A549 (cell line): ENCODE data around the gene OLIG2. TPM values are rescaled to one million over a fixed set of nuclear protein-coding genes. Genes with fewer than 3 reads are reported as not detected.

Experiments used
- ATAC-seq, 2 experiments: fragments of 200-7000 bp in 1 of 2; fragments of >200 bp in 1 of 2; cut with Nextera tagmentation in 1 of 2; cut with Tn5 transposase in 1 of 2; 3 replicates each; pipeline versions ENCODE4 v1.8.0 to v1.9.1; 2018 to 2020; ENCODE audit warnings: mild to moderate bottlenecking in 1 of 2, moderate library complexity in 1 of 2
- CTCF ChIA-PET: fragments of 300-600 bp; sonication (Branson Sonifier 250); formaldehyde crosslinking; extraction: SDS; loops from one replicate; lab custom pipeline; 2021; ENCODE audit warnings: antibody characterized with exemption, inconsistent platforms; lab: Yijun Ruan, JAX
- POLR2A ChIA-PET: fragments of 350-600 bp; formaldehyde crosslinking; extraction: SDS; loops from one replicate; lab custom pipeline; 2021; ENCODE audit warnings: antibody characterized with exemption, inconsistent platforms; lab: Yijun Ruan, JAX
- DNase-seq, 2 experiments: peaks; one replicate each; pipeline versions ENCODE4 v3.0.0 to v3.0.0-alpha.2; 2011 to 2016; ENCODE audit warnings: low read depth in 1 of 2, low spot score in 1 of 2
- FAIRE-seq: peaks from 2 replicates; lab custom pipeline; 2011; peaks lifted over from hg19 to GRCh38; lab: Jason Lieb, UNC
- H3K27ac ChIP-seq, 2 experiments: fragments of >200 bp; sonication (Bioruptor Twin); formaldehyde crosslinking; 3 replicates each; pipeline ENCODE4 v1.5.1; 2016 to 2017
- H3K4me1 ChIP-seq: fragments of >200 bp; sonication (Bioruptor Twin); formaldehyde crosslinking; 3 replicates; pipeline ENCODE4 v1.6.1; 2016
- H3K4me2 ChIP-seq: fragments of >200 bp; sonication (Bioruptor Twin); formaldehyde crosslinking; 3 replicates; pipeline ENCODE4 v1.6.1; 2016
- H3K4me3 ChIP-seq: fragments of >200 bp; sonication (Bioruptor Twin); formaldehyde crosslinking; 3 replicates; pipeline ENCODE4 v1.5.1; 2016
- H3K9me3 ChIP-seq: fragments of >200 bp; sonication (Bioruptor Twin); formaldehyde crosslinking; 3 replicates; pipeline ENCODE4 v1.6.1; 2016
- BHLHE40 ChIP-seq: IDR thresholded peaks from 2 replicates; pipeline ENCODE4 v1.6.1; 2012; ENCODE audit warnings: low read depth, low read length, inconsistent platforms
- CHD2 ChIP-seq: fragments of 150-350 bp; IDR thresholded peaks from 2 replicates; pipeline ENCODE4 v1.6.1; 2014; ENCODE audit warnings: low read length; ENCODE audit not compliant: partially characterized antibody
- CHD4 ChIP-seq: fragments of 200-600 bp; sonication (generic); IDR thresholded peaks from 2 replicates; pipeline ENCODE4 v1.6.1; 2016; ENCODE audit warnings: antibody characterized with exemption, mild to moderate bottlenecking, borderline replicate concordance
- CTCF ChIP-seq: fragments of >200 bp; sonication (Bioruptor Twin); formaldehyde crosslinking; IDR thresholded peaks from 3 replicates; pipeline ENCODE4 v1.5.1; 2016
- ELK1 ChIP-seq: fragments of 150-350 bp; IDR thresholded peaks from 2 replicates; pipeline ENCODE4 v1.6.1; 2014; ENCODE audit warnings: low read depth, mild to moderate bottlenecking, low read length
- ESRRA ChIP-seq: fragments of 150-350 bp; IDR thresholded peaks from 2 replicates; pipeline ENCODE4 v1.6.1; 2014; ENCODE audit warnings: mild to moderate bottlenecking, low read length, borderline replicate concordance
- FOSB ChIP-seq: fragments of 250-450 bp; sonication (Bioruptor Pico); IDR thresholded peaks from 2 replicates; pipeline ENCODE4 v1.5.0; 2020; ENCODE audit warnings: mild to moderate bottlenecking, moderate library complexity
- HEYL ChIP-seq: fragments of 250-450 bp; sonication (Bioruptor Pico); IDR thresholded peaks from 2 replicates; pipeline ENCODE4 v1.8.0; 2021; ENCODE audit warnings: mild to moderate bottlenecking, moderate library complexity
- HMGXB4 ChIP-seq: fragments of 250-450 bp; sonication (Bioruptor Pico); IDR thresholded peaks from 2 replicates; pipeline ENCODE4 v1.5.0; 2021; ENCODE audit warnings: mild to moderate bottlenecking, moderate library complexity, borderline replicate concordance
- HOXA7 ChIP-seq: fragments of 250-450 bp; sonication (Bioruptor Pico); IDR thresholded peaks from 2 replicates; pipeline ENCODE4 v1.5.0; 2020; ENCODE audit warnings: mild to moderate bottlenecking, moderate library complexity
- HOXB13 ChIP-seq: fragments of 250-450 bp; sonication (Bioruptor Pico); IDR thresholded peaks from 2 replicates; pipeline ENCODE4 v1.5.0; 2020; ENCODE audit warnings: low read depth, mild to moderate bottlenecking, moderate library complexity
- MAX ChIP-seq: IDR thresholded peaks from 2 replicates; pipeline ENCODE4 v1.6.1; 2012
- MYC ChIP-seq: IDR thresholded peaks from 2 replicates; pipeline ENCODE4 v1.6.1; 2012; ENCODE audit warnings: mild to moderate bottlenecking, inconsistent platforms, low read length, improper control_type of control experiment, borderline replicate concordance
- NFE2L2 ChIP-seq: fragments of 150-350 bp; conservative IDR thresholded peaks from 2 replicates; pipeline ENCODE4 v1.6.1; 2014; ENCODE audit warnings: low read length
- RAD21 ChIP-seq, 2 experiments: fragments of >200 bp in 1 of 2; sonication (Bioruptor Twin) in 1 of 2; formaldehyde crosslinking in 1 of 2; IDR thresholded peaks in 1 of 2; conservative IDR thresholded peaks in 1 of 2; 2 replicates in 1 of 2; 3 replicates in 1 of 2; pipeline ENCODE4 v1.6.1; 2012 to 2018; ENCODE audit warnings: inconsistent platforms in 1 of 2
- RARB ChIP-seq: fragments of 250-450 bp; sonication (Bioruptor Pico); IDR thresholded peaks from 2 replicates; pipeline ENCODE4 v1.8.0; 2021; ENCODE audit warnings: mild to moderate bottlenecking, moderate library complexity
- RNF2 ChIP-seq: fragments of 200-600 bp; sonication (generic); IDR thresholded peaks from 2 replicates; pipeline ENCODE4 v1.6.1; 2016; ENCODE audit warnings: low read depth, mild to moderate bottlenecking, antibody characterized with exemption, moderate library complexity, borderline replicate concordance
- TP53 ChIP-seq: fragments of 250-450 bp; sonication (Bioruptor Pico); IDR thresholded peaks from 2 replicates; pipeline ENCODE4 v1.5.0; 2021; ENCODE audit warnings: mild to moderate bottlenecking, moderate library complexity
- ZSCAN20 ChIP-seq: fragments of 250-450 bp; sonication (Bioruptor Pico); IDR thresholded peaks from 2 replicates; pipeline ENCODE4 v1.8.0; 2022; ENCODE audit warnings: mild to moderate bottlenecking, moderate library complexity
- whole genome bisulfite sequencing: methylation state at CpG from one replicate; pipeline ENCODE4 v1.1.6; 2017; ENCODE audit errors: missing lambda C conversion rate; 5-methylcytosine and 5-hydroxymethylcytosine counted together
- polyA plus RNA-seq, 4 experiments: library from polyadenylated mRNA; depleted of rRNA in 3 of 4; stranded (reverse); fragments of >200 nt; fragmentation: RNase III in 1 of 4; extraction: RNeasy Plus Mini Kit Qiagen cat#74134 plus additional on column Dnase treatment in 1 of 4; gene quantifications; 2 replicates in 3 of 4; 3 replicates in 1 of 4; pipeline ENCODE4 v1.2.3, GENCODE V29; 2011 to 2017
- TF ChIP-seq, protein P1 (sequence below): fragments of 250-450 bp; sonication (Bioruptor Pico); IDR thresholded peaks from 2 replicates; pipeline ENCODE4 v1.5.0; 2020; ENCODE audit warnings: low read depth, mild to moderate bottlenecking, moderate library complexity
- TF ChIP-seq, protein P2 (sequence below): fragments of 200-600 bp; sonication (generic); IDR thresholded peaks from 2 replicates; pipeline ENCODE4 v1.6.1; 2016; ENCODE audit warnings: antibody characterized with exemption, mild to moderate bottlenecking, moderate library complexity

The OLIG2 gene
- polyA plus RNA-seq, 2 of the 4 experiments (the other 2 are of a cell fraction) = not detected

DNA sequence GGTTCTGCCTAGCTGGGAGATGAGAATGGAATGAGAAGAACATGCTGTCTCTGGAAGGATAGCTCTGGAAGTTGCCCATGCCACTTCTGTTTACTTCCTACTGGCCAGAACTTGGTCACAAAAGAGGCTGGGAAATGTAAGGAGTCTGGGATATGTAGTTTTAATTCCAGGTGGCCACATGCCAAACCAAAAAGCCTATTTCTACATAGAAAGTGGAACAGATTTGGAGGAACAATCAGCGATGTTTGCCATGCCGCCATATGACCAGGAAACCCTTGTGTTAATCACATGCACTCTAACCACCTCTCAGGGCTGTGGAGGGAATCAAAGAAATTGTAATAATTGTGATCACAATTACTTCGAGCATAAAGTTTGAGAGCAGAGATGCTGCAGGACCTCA, 10.0 kb upstream of the OLIG2 start:
- H3K4me2 ChIP-seq = no peak overlapping the region
- H3K9me3 ChIP-seq = 0 out of 3 replicates have a peak, but pooled peaks cover 9% of the 10 kb centered on the region
- peaks cover 9% of the 10 kb centered on the region; the same call in 1 of the 3 replicates for H3K4me1 ChIP-seq
- ChIA-PET CTCF (interaction anchor here (2.1 to 2.3 kb wide), 2 partner anchors 10 to 22 kb away, joined by 7 to 8 read pairs; partner anchors contain the start of gene OLIG2), POLR2A (no interaction called here)
- H3K4me3 ChIP-seq = no peak overlapping the region
- no peak for ATAC-seq
- DNase-seq = no peak
- 29% methylated on average over 3 of the region's 3 CpGs for WGBS
- no peak for FAIRE-seq
- no peak overlapping the region for H3K27ac ChIP-seq
- TF ChIP-seq HOXB13 (CRISPR knock-in tag) (no peak), RNF2 (no peak), RAD21 (conservative IDR thresholded peaks at IDR 0.05 in 1 of 2, IDR thresholded peaks at IDR 0.05 in 1 of 2) (no peak), FOSB (no peak), CHD2 (no peak), BHLHE40 (no peak), CHD4 (no peak), MYC (no peak), ELK1 (no peak), HEYL (CRISPR knock-in tag) (no peak), ZSCAN20 (CRISPR knock-in tag) (no peak), TP53 (CRISPR knock-in tag) (no peak), ESRRA (no peak), NFE2L2 (no peak), HMGXB4 (CRISPR knock-in tag) (no peak)
- TF ChIP-seq, protein P1, sequence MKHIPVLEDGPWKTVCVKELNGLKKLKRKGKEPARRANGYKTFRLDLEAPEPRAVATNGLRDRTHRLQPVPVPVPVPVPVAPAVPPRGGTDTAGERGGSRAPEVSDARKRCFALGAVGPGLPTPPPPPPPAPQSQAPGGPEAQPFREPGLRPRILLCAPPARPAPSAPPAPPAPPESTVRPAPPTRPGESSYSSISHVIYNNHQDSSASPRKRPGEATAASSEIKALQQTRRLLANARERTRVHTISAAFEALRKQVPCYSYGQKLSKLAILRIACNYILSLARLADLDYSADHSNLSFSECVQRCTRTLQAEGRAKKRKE (CRISPR knock-in tag) = no peak

DNA sequence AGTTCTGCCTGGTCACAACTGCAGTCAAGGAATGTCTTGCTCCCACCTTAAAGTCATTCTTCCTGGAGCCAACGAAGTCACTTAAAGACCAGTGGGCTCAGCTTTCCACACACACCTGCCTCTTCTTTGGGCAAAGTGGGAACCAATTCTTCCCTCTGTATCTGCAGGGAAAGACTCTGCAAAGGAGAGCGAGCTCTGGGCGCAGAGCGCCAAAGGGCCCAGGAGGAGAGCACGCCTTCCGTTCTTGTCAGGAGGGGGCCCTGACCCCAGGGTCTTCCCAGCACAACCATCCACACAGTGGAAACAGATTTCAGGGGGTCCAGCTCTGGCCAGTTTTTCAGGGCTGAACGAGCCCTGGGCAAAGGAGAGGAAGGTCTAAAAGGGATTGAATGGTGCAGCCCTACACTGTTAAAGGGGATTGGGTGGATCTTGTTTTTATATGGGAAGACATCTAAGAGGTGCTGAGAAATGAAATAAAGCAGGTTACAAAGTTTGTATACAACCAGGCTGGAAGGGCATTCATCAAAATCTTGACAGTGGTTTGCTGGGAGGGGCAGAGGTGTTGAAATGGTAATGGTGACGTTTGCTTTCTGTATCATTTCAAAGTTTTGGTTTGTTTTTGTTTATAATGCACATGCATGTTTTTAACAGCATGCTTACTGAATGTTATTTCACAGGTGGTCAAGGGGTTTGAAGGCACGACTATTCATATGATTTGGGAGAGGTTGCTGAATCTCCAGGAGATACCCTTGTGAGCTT, 6.8 kb upstream of the OLIG2 start:
- CTCF ChIA-PET = no interaction called here
- no peak for ATAC-seq

More for the DNA sequence above, 6.8 kb upstream of the OLIG2 start:
- 42% methylated on average over 9 of the region's 9 CpGs for WGBS
- Histone ChIP-seq H3K27ac (no peak overlapping the region), H3K4me3 (no peak overlapping the region), H3K4me2 (no peak overlapping the region), H3K9me3 (no peaks in the 10 kb centered on the region), H3K4me1 (no peaks in the 10 kb centered on the region)
- FAIRE-seq = no peak
- POLR2A ChIA-PET = no interaction called here
- no peak for DNase-seq
- TF ChIP-seq, protein P2, sequence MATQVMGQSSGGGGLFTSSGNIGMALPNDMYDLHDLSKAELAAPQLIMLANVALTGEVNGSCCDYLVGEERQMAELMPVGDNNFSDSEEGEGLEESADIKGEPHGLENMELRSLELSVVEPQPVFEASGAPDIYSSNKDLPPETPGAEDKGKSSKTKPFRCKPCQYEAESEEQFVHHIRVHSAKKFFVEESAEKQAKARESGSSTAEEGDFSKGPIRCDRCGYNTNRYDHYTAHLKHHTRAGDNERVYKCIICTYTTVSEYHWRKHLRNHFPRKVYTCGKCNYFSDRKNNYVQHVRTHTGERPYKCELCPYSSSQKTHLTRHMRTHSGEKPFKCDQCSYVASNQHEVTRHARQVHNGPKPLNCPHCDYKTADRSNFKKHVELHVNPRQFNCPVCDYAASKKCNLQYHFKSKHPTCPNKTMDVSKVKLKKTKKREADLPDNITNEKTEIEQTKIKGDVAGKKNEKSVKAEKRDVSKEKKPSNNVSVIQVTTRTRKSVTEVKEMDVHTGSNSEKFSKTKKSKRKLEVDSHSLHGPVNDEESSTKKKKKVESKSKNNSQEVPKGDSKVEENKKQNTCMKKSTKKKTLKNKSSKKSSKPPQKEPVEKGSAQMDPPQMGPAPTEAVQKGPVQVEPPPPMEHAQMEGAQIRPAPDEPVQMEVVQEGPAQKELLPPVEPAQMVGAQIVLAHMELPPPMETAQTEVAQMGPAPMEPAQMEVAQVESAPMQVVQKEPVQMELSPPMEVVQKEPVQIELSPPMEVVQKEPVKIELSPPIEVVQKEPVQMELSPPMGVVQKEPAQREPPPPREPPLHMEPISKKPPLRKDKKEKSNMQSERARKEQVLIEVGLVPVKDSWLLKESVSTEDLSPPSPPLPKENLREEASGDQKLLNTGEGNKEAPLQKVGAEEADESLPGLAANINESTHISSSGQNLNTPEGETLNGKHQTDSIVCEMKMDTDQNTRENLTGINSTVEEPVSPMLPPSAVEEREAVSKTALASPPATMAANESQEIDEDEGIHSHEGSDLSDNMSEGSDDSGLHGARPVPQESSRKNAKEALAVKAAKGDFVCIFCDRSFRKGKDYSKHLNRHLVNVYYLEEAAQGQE = no peak
- TF ChIP-seq RNF2 = no peak
- no peak for TF ChIP-seq CTCF
- no peak for TF ChIP-seq MAX
- TF ChIP-seq RARB (CRISPR knock-in tag) = no peak
- no peak for TF ChIP-seq HOXA7 (CRISPR knock-in tag)
- TF ChIP-seq BHLHE40 = no peak
